Measurements from ENCODE around the gene MTHFD1.

Gene MTHFD1

DNA sequence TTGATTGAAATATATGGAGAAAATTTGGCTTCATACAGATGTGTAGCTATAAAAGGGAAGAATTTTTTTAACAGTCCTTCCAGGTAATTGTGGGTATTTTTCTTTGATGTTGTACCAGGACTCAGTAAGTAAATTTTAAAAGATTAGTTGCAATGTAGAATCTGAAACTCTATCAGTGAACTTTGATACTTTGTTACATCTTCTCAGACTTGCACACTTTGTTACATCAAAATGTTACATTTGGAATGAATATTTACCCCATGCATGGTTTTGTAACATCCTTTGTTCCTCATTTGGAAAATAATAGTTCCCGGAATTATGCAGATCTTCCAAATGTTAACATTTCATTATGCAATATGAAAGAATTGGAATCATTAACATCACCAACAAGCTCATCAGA is 13.8 kb downstream of the MTHFD1 start:
- in situ Hi-C loops (cut with HindIII; ENCODE audit: low sequenced_read_pairs): no loop called here

DNA sequence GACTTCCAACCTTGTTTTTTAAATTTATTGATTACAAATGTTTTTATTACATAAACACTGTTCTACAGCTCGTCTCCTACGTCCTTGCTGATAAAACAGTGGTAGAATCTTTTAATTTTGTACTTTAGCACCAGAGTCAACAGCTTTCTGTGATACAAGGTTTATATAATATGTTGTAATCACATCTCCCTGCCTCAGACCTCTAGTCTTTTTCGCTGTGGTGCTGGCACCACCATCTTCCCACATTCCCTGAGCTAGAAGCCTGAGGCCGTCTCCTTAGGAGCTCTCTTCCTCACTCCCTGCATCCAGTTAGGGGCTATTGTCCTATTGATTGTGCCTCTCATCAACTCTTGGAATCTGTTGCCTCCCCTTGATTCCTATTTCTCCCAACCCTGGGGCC is 17.1 kb downstream of the MTHFD1 start:
- in situ Hi-C loops (cut with HindIII; ENCODE audit: low sequenced_read_pairs): no loop called here

DNA sequence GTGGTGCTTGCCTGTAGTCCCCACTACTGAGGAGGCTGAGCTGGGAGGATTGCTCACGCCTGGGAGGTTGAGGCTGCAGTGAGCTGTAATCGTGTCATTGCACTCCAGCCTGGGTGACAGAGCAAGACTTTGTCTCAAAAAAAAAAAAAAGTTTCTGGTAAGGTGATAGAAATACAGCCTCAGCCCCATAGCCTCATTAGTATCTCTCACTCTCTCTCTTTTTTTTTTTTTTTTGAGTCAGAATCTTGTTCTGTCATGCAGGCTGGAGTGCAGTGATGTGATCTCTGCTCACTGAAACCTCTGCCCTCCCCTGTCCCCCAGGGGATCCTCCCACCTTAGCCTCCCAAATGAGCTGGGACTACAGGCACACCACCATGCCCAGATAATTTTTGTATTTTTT is 19.2 kb downstream of the MTHFD1 start:
- in situ Hi-C loops (cut with HindIII; ENCODE audit: low sequenced_read_pairs): no loop called here

DNA sequence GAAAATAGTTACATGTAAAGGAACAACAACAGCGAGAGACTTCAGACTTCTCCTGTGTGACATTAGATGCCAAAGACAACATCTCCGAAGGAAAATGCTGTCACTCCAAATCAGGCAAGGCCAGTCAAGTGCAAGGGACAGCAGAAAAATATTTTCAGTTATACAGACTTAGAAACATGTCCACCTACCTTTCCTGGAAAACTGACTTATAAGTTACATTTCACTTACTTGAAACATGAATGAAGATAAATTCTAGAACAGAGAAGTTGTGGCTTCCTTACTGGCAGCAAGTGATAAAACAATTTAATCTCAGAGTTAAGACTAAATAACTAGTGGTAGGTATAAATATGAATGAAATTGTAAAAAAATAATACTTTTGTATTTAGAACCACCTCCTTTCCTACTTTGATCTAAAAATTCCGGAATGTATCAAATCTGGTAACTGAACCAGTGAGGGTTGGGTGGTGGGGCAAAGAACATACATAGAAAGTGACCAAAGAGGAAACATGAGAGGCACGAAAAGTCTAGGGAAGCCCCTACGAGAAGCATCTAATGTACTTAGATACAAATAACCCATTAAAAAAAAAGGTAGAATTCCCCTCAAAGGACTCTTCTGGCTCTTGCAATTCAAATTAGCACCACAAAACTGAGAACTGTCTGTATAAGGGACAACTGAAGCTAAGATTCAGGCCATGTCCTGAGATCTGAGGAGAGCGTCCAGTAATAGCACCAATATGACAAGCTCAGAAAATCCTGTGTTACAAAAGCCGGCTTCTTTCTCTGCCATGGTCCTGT is 21.2 kb downstream of the MTHFD1 start:
- in situ Hi-C loops (cut with HindIII; ENCODE audit: low sequenced_read_pairs): no loop called here

DNA sequence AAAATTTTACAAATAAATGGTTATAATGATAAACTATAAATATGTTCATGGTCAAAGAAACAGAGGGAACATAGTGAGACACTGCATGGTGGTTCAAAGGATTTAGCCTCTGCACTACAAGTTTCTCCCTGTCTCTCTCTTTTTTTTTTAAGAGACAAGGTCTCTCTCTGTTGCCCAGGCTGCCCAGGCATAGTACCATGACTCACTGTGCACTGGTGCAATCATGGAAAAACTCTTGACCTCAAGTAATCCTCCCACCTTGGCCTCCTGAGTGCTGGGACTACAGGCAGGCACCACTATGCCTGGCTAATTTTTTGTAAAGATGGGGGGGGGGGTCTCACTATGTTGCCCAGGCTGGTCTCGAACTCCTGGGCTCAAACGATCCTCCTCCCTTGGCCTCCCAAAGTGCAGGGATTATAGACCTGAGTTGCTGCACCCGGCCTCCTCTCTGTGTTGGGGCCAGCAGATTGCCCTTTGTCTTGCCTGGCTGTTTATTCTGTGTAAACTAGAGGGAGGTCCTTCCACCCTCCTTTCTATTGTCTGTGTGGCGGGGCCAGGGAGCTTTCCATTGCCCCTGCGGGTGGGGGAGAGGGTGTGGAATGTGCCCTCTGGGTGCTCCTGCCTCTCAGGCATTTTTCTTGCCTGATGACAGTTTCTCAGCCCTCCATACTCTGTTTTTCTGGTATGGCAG is 22.1 kb downstream of the MTHFD1 start:
- in situ Hi-C loops (cut with HindIII; ENCODE audit: low sequenced_read_pairs): no loop called here

DNA sequence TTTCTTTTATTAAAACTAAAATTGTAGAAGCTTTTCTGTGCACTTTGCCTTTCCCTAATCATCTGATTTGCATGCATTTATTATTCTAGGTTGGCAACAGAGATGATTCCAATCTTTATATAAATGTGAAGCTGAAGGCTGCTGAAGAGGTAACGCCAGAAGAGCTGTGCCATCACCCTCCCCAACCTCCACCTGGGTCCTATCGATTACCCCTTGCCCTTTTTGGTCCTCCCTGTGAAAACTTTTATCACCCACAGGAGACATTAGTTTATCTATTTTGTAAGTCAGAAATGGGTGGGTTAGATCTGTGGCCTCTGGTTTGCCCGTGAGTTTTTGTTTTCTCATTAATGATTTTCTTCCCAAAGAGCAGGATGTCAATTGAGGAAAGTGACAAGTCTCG is 22.8 kb downstream of the MTHFD1 start:
- in situ Hi-C loops (cut with HindIII; ENCODE audit: low sequenced_read_pairs): no loop called here

DNA sequence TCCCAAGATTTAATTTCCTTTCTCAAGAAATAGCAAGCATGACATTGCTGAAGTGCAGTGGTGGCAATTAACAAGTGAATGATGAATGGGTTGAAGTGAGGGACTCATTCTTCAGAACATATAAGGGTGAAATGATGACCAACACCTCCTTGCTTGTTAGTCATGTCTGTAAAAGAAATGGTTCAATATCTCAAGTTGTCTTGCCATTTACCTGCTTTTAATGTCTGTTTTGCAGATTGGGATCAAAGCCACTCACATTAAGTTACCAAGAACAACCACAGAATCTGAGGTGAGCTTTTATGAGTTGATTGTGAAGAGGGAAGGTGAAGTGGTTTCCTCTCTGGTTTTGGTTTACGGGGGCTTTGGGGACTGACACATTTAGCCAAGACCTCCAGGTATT is 24.1 kb downstream of the MTHFD1 start:
- in situ Hi-C loops (cut with HindIII; ENCODE audit: low sequenced_read_pairs): no loop called here

DNA sequence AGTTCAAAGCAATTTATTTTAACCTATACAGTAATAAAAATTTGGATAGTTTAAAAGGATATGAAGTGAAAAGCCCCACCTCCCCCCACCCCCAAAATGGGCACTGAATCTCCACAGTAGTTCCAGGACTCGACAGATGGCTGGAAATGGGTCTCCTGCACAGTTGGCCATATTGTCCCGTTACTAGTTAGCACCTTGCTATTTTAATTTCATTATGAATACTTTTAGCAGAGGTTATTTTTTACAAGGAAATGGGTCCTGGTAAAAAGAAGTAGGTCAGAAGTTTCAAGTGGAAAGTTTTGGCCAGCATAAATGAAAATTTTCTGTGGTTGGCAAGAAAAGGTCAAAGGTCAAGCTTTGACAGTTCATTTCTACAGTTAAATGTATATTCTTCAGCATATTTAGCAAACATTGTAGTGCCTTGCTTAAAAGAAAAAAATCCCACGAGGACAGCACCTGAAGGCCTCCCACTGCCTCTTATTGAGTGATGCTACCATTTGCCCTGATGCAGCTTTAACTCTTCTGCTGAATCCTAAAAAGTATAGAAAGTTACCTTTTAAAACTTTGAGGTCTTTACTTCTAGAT is 28.3 kb downstream of the MTHFD1 start:
- in situ Hi-C loops (cut with HindIII; ENCODE audit: low sequenced_read_pairs): no loop called here

DNA sequence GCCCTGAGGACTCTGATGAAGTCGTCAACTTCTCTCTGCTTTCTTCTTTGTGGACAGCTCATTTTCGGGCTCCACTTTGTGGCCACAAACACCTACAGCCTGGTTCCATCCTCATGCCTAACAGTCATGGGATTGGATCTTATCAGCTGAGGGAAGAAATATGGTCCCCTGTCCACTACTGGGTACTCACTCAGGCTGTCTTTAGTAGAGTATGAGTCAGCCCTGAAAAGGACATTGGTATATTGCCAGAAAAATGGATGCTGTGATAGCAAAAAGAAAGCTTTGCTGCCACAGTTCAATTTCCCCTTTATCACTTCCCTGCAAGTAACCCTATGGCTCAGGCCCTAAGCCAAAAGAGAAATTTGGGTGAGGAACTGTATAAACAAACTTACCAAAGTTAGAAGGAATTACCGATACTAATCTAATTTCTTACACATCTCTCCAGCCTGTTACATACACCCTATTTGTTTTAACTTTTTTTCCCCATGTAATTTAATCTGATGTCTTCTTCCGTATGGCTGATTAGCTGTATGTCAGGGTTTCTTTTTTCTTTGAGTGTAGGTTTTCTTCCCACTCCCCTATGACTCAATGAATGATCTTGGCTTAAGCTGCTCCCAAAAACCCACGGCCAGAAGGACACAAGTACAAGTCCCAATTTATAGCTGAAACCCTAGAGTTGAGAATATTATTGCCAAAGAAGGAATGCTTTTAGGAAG is 29.1 kb downstream of the MTHFD1 start:
- in situ Hi-C loops (cut with HindIII; ENCODE audit: low sequenced_read_pairs): no loop called here

DNA sequence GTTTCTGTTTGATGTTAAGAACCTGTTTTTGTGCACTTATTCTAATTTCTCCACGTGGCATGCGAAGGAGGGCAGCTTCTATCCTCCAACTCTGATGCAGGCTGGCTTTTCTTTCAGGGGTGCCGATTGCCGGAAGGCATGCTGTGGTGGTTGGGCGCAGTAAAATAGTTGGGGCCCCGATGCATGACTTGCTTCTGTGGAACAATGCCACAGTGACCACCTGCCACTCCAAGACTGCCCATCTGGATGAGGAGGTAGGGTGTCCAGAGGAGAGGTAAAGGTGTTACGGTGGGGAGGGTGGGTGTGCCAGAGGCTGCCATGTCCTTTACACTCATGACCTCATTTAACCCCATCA is 29.6 kb downstream of the MTHFD1 start:
- in situ Hi-C loops (cut with HindIII; ENCODE audit: low sequenced_read_pairs): no loop called here

DNA sequence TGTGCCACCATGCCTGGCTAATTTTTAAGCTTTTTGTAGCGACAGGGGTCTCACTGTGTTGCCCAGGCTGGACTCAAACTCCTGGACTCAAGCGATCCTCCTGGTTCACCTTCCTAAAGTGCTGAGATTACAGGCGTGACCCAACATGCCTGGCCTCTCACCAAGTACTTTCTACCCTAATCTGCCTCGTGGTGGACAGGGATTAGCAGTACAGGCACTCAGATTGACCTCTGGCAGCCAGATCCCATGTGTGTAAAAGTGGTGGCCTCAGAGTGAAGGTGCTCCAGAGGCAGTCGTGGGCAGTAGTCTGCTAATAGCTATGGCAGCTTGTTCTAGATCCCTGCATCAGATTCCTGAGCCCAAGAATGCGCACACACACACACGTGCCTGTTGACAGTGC is 30.9 kb downstream of the MTHFD1 start:
- in situ Hi-C loops (cut with HindIII; ENCODE audit: low sequenced_read_pairs): no loop called here

DNA sequence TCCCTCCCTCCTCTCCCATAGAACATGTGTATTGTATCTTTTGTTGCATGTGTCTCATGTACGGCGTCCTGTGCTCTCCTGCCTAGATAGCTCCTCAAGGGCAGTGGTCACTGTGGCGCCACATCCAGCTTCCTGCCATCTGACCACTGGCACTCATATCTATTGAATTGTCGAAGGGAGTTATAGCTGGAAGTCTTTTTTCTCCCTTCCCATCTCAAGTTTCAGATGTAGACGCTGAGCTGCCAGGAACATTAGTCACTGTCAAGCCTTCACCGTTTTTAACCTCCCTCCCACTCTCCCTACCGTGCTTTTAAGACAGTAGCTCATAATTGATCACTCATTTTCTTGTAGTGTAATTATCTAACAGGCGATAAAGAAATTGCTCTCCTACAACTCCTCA is 33.0 kb downstream of the MTHFD1 start:
- in situ Hi-C loops (cut with HindIII; ENCODE audit: low sequenced_read_pairs): no loop called here

DNA sequence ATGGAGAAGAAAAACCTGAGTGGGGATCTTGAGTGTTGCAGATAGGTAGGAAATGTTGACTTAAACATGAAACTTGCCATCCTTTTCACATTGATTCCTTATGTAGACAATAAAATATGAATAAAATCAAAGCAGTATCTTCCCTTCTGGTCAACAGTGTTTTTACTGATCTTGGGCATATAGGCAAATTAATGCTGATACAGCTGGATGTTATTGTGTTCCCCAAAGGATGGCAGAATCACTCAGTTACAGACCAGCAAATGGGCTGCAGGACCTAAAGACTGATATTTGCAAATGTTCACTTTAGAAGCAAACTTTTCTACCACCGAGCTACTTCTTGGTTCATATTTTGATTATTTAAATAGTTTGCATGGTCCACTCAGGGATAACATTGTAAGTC is 33.9 kb downstream of the MTHFD1 start:
- in situ Hi-C loops (cut with HindIII; ENCODE audit: low sequenced_read_pairs): no loop called here

DNA sequence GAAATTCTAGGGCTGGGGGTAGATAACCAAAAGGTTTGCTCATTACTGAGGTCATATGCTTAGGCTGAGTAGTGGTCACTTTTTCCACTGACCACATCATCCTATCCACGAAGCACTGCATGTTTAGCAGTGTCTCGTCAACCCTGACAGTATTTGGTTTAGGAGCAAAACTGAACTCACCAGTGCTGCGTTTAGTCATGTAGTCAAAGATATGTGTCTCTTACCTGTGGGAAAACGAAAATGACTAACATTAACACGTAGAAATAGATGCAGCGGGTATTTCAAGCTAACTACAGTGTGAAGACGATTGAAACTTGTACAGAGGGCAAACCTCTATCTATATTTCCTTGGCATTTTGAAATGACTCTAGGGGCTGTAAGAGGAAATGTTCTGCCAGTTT is 34.6 kb downstream of the MTHFD1 start:
- in situ Hi-C loops (cut with HindIII; ENCODE audit: low sequenced_read_pairs): no loop called here

DNA sequence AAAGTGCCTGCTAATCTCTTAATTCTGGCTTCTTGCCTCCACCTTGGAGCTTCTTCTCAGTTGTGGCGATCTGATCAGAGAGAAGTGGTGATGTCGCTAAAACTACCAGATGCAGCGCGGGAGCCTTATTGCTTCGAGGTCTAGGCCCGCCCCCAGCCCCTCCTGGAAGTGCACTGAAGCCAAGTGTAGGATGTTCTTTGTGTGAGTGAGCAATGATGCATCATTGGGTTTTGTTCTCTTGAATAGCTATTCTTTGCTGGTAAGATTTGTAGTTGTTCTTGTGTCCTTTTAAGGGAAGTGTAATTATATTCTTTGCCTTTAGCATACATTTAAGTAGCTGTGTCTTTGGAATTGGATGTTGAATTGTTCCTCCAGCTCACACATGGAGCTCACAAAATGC is 35.8 kb downstream of the MTHFD1 start:
- in situ Hi-C loops (cut with HindIII; ENCODE audit: low sequenced_read_pairs): no loop called here

DNA sequence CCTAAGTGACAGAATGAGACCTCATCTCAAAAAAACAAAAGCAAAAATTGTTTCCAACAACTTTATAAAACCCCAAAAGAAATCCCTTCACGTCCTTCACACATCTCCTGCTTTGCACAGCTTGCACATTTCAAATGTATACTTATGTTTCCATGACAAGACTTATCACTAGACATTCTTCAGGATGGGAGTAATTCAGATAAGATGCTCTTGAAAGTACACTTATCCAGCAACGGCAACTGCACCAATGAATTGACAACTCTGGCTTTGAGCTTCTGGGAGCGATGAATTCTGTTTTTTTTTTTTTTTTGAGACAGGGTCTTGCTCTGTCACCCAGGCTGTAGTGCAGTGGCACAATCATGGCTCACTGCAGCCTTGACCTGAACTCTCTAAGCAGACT is 46.4 kb downstream of the MTHFD1 start:
- in situ Hi-C loops (cut with HindIII; ENCODE audit: low sequenced_read_pairs): loop anchor here (5.0 kb wide), 1 partner anchor 42 kb away; no protein-coding TSS in a partner anchor

DNA sequence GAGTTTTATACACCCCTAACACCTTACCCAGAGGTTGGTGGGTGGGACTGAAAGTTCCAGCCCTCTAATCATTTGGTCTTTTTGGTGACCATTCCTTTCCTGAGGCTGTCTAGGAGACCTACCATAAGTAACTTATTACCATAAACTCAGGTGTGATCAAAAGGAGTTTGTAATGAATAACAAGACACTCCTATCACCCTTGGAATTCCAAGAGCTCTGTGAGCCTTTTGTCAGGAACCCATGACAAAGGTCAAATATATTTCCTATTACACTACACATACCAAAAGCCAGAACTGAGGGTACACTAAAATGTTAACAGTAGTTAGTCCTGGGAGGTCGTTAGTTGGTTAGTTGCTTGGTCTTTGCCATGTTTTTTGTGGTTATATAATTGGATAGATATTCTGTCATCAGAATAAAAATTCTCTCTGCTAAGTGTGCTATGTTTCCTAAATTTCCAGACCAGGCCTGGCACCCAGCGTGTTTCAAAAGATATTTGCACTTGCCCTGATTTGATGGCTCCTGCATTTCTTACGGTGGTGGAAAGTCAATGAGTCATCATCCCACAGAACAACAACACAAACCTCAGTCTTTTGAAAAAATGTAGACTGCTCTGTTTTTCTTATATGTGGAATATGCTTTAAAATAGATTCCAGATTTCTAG is 50.2 kb downstream of the MTHFD1 start:
- in situ Hi-C loops (cut with HindIII; ENCODE audit: low sequenced_read_pairs): no loop called here

DNA sequence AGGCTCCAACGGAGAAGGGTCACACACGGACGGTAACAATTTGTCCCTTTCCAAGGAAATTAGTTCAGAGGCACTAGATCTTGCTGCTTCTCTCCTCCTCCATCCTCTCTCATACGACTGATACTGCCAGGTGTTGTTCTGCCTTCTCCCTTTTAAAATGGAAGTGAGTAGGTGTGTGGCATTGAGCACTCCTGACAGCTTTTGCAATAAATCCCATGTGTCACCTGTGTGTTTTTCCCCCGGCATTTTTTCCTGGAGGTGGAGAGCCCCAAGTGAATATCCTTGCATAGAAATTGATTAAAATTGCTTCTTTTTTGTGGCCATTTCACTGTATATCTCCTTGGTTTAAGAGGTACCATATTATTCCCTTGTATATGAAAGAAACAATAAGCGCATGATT is 51.0 kb downstream of the MTHFD1 start:
- in situ Hi-C loops (cut with HindIII; ENCODE audit: low sequenced_read_pairs): no loop called here

DNA sequence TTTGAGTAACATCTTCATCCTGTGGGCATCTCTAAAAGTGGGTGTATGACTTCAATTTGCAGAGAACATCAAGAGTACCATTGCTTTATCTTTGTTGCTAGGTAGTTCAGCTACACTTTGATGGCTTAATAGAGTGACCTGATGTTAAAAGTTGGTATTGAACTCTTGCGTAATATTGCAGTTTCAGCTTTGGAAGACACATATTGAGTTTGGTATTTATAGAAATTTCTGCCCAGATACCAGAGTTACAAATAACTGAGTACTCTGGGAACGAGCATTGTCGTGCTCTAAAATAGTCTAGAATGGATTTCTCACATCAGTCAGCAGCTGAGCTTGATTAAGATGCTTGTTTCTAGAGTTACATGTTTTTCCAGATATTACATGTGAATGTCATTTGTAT is 52.3 kb downstream of the MTHFD1 start:
- in situ Hi-C loops (cut with HindIII; ENCODE audit: low sequenced_read_pairs): no loop called here

DNA sequence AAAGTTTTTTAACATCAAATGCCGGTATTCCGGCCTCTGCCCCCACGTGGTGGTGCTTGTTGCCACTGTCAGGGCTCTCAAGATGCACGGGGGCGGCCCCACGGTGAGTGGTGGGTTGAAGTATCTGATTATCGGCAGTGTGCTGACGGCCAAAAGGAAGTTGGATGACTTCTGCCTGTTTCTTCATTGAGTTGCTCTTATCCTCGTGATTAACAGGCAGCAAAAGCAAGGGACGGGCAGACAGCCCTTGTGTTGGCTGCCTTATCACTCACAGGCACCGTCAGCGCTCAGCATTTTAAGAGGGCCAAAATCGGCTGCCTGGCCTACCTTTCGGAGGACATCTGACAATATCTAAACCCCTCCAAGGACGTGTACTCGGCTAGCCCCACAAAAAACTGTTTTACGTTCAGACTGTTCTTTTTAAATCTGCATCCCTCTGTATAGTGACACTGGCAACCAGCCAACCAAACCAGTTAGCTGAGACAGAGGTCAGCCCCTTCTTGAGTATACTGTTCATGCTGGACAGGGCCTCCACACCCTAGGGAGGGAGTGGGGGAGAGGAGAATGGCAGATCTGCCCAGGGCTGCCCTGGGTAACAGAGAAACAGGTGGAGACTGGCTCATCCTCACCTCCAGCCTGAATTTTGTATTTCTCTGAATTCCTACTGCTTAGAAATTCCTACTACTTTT is 54.3 kb downstream of the MTHFD1 start:
- in situ Hi-C loops (cut with HindIII; ENCODE audit: low sequenced_read_pairs): no loop called here

DNA sequence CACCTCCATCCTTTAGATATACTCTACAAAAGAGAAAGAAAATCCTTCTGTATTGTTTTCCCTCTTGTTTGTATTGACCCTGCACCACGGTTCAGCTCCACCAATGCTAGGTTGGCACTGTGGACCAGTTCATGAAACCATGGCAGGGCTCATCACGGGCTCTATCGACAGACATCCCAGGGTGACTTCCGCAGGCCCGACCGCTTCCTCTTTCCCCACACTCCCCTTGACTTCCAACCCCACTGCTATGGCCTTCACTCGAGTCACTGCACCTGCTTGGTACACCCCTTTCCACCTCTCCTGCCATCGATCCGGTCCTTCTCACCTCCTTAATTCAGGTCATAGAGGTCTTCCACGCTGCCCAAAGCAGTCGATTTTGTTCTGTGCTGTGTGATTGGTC is 56.0 kb downstream of the MTHFD1 start:
- in situ Hi-C loops (cut with HindIII; ENCODE audit: low sequenced_read_pairs): no loop called here
